K562 (cell line): ENCODE measurements around the gene ERAP2. TPM values are rescaled to one million over a fixed set of nuclear protein-coding genes. Genes with fewer than 3 reads are reported as not detected.

Source experiments
- ATAC-seq: fragments of 200-7000 bp; cut with Tn5 transposase; 3 replicates; pipeline ENCODE4 v1.9.1; 2020; ENCODE audit warnings: moderate library complexity
- BruUV-seq: library from RNA; stranded (reverse); fragments of 400-500 nt; replicated peaks from 2 replicates; lab custom pipeline; 2021; lab: Mats Ljungman, UMichigan
- CTCF ChIA-PET: fragments of 300-600 bp; formaldehyde crosslinking; extraction: SDS; loops from one replicate; lab custom pipeline; 2021; ENCODE audit warnings: low intra/inter-chr PET ratio; lab: Yijun Ruan, JAX
- POLR2A ChIA-PET: fragments of 300-600, 350-650 bp; sonication (Branson Sonifier 250); formaldehyde crosslinking; extraction: SDS; loops from one replicate; lab custom pipeline; 2021; ENCODE audit warnings: antibody characterized with exemption, inconsistent platforms; lab: Yijun Ruan, JAX
- DNase-seq, 4 experiments: peaks; one replicate each; pipeline versions ENCODE4 v3.0.0 to v3.0.0-alpha.2; 2011 to 2018; ENCODE audit warnings: low spot score in 3 of 4, mixed read lengths in 3 of 4; ENCODE audit errors: extremely low read depth in 1 of 4
- FAIRE-seq: peaks from 2 replicates; lab custom pipeline; 2011; peaks lifted over from hg19 to GRCh38; lab: Jason Lieb, UNC
- H2AFZ ChIP-seq: 2 replicates; pipeline ENCODE4 v1.6.0; 2011; ENCODE audit warnings: low read depth, low read length, control low read depth, inconsistent platforms
- H3K27ac ChIP-seq: fragments of 200-600 bp; 3 replicates; pipeline ENCODE4 v1.8.0; 2011; ENCODE audit warnings: low read depth, mild to moderate bottlenecking, control low read depth, inconsistent platforms, low read length, moderate library complexity, mixed read lengths; ENCODE audit errors: extremely low read depth
- H3K27me3 ChIP-seq, 2 experiments: fragments of 300-600 bp in 1 of 2; 2 replicates in 1 of 2; 3 replicates in 1 of 2; pipeline versions ENCODE4 v1.6.0 to v1.8.0; 2011; ENCODE audit warnings: inconsistent platforms in 2 of 2, low read length in 2 of 2, mild to moderate bottlenecking in 1 of 2, mixed read lengths in 1 of 2, moderate library complexity in 1 of 2; ENCODE audit not compliant: control insufficient read depth in 2 of 2, insufficient read depth in 2 of 2
- H3K36me3 ChIP-seq: fragments of 300-600 bp; 3 replicates; pipeline ENCODE4 v1.8.0; 2011; ENCODE audit warnings: mild to moderate bottlenecking, low read length, inconsistent platforms; ENCODE audit not compliant: control insufficient read depth, insufficient read depth
- H3K4me1 ChIP-seq, 2 experiments: fragments of 200-600 bp in 1 of 2; replicated peaks in 1 of 2; 2 replicates in 1 of 2; 3 replicates in 1 of 2; pipeline versions ENCODE4 v1.5.1 to v1.8.0; 2011; ENCODE audit warnings: inconsistent platforms in 2 of 2, low read length in 2 of 2, mild to moderate bottlenecking in 1 of 2, mixed read lengths in 1 of 2, moderate library complexity in 1 of 2; ENCODE audit not compliant: control insufficient read depth in 2 of 2, insufficient read depth in 2 of 2
- H3K4me2 ChIP-seq: 2 replicates; pipeline ENCODE4 v1.6.1; 2011; ENCODE audit warnings: low read length, control low read depth, inconsistent platforms, mixed read lengths; ENCODE audit not compliant: insufficient read depth
- H3K4me3 ChIP-seq: fragments of 200-600 bp; sonication (generic), shearing (Covaris generic); 2 replicates; pipeline ENCODE4 v1.5.1; 2016; ENCODE audit warnings: control low read depth, inconsistent platforms
- H3K79me2 ChIP-seq: fragments of 200-600 bp; 3 replicates; pipeline ENCODE4 v1.8.0; 2011; ENCODE audit warnings: low read length, inconsistent platforms; ENCODE audit not compliant: control insufficient read depth, insufficient read depth
- H3K9ac ChIP-seq, 2 experiments: 2 replicates each; pipeline versions ENCODE4 v1.6.0 to v1.6.1; 2011; ENCODE audit warnings: low read depth in 2 of 2, low read length in 2 of 2, control low read depth in 1 of 2, inconsistent platforms in 1 of 2, mild to moderate bottlenecking in 1 of 2, mixed read lengths in 1 of 2; ENCODE audit not compliant: insufficient read depth in 1 of 2
- H3K9me1 ChIP-seq: one replicate; pipeline ENCODE4 v1.6.0; 2011; ENCODE audit warnings: inconsistent platforms, mild to moderate bottlenecking, low read length, moderate library complexity; ENCODE audit not compliant: control insufficient read depth, insufficient read depth
- H3K9me3 ChIP-seq: replicated peaks from 2 replicates; pipeline ENCODE4 v1.5.1; 2011; ENCODE audit warnings: low read depth, low read length, inconsistent platforms; ENCODE audit not compliant: control insufficient read depth, insufficient read depth
- H4K20me1 ChIP-seq: replicated peaks from 2 replicates; pipeline ENCODE4 v1.6.1; 2011; ENCODE audit warnings: low read length, inconsistent platforms, mixed read lengths; ENCODE audit not compliant: control insufficient read depth, insufficient read depth
- HNRNPUL1 ChIP-seq: fragments of 200-400 bp; formaldehyde crosslinking; IDR thresholded peaks from 2 replicates; pipeline ENCODE4 v1.6.1; 2017; ENCODE audit warnings: low read length
- U2AF2 ChIP-seq: fragments of 200-400 bp; formaldehyde crosslinking; optimal IDR thresholded peaks from 2 replicates; pipeline ENCODE3; 2017; ENCODE audit warnings: low read depth, mild to moderate bottlenecking, low read length
- WGBS: fragments of 100-300 bp; shearing (Covaris generic); methylation state at CpG from one replicate; pipeline ENCODE4 v1.1.6; 2016; ENCODE audit warnings: low coverage, mixed read lengths; ENCODE audit not compliant: insufficient coverage; ENCODE audit errors: missing lambda C conversion rate; 5-methylcytosine and 5-hydroxymethylcytosine counted together
- in situ Hi-C: fragments of 300-500 bp; cut with MboI; formaldehyde crosslinking; loops from 4 replicates; pipeline ENCODE4 v1.15.0; 2018; ENCODE audit warnings: inconsistent platforms, mixed read lengths
- intact Hi-C: fragments of 100-400 bp; cut with micrococcal nuclease; formaldehyde crosslinking; loops from 2 replicates; pipeline ENCODE4 v1.14.2; 2022
- polyA plus RNA-seq, 8 experiments: library from polyadenylated mRNA; depleted of rRNA in 4 of 8; stranded (reverse) in 5 of 8; unstranded in 3 of 8; fragments of >200 nt; fragmentation: Nextera tagmentation in 2 of 8; fragmentation: Illumina TruSeq in 1 of 8; extraction: Ambion mirVana in 2 of 8; extraction: Trizol in 1 of 8; gene quantifications; 2 replicates each; pipeline versions ENCODE4 v1.2.1 to v1.2.3, GENCODE V29; 2011 to 2014; ENCODE audit warnings: inconsistent platforms in 1 of 8, missing spikeins in 1 of 8
- total RNA-seq, 7 experiments: library from RNA; depleted of rRNA in 6 of 7; stranded (reverse); fragments of >200 nt in 6 of 7; fragmentation: Illumina TruSeq in 2 of 7; extraction: Trizol in 2 of 7; gene quantifications; 2 replicates each; pipeline versions ENCODE4 v1.2.1 to v1.2.3, GENCODE V29; 2011 to 2021; ENCODE audit warnings: low replicate concordance in 1 of 7

The ERAP2 gene
- total and polyA plus RNA-seq, 9 of the 15 experiments (the other 6 are each of a cell fraction or from before 2014, with no cell fraction given) = 0.93 to 4.0 (median 2.1) TPM

GRCh38 chr5:96942911-96943310 lies 66.6 kb downstream of the ERAP2 start:
- Histone ChIP-seq H3K36me3 (peaks cover 9% of the 10 kb centered on the region; the same call in 1 of the 3 replicates), H3K4me1 (peaks cover 0 to 3% of the 10 kb centered on the region in 2 experiments; a peak in 1 of 5 replicates), H3K27me3 (no peaks in the 10 kb centered on the region), H3K9me3 (no peaks in the 10 kb centered on the region), H3K4me3 (no peak overlapping the region), H3K4me2 (no peak overlapping the region), H2AFZ (no peak overlapping the region)
- FAIRE-seq = no peak
- CTCF ChIA-PET = no interaction called here
- POLR2A ChIA-PET = interaction anchor here (0.6 to 1.2 kb wide), 2 partner anchors 10 to 221 kb away, joined by 3 read pairs; no protein-coding TSS in a partner anchor
- no TSS peak for BruUV-seq
- 100% methylated on average over 1 of the region's 1 CpG for WGBS
- intact Hi-C loops = no loop called here
- no peak for ATAC-seq
- DNase-seq = no peak
- TF ChIP-seq U2AF2 = no peak
- TF ChIP-seq, all 486 proteins: peak for 0
- Histone ChIP-seq H3K27ac (no peak overlapping the region), H3K9me1 (no peaks in the 10 kb centered on the region), H3K79me2 (peaks cover 67% of the 10 kb centered on the region), H3K9ac (no peak overlapping the region), H4K20me1 (no peaks in the 10 kb centered on the region)
- in situ Hi-C loops = no loop called here

DNA sequence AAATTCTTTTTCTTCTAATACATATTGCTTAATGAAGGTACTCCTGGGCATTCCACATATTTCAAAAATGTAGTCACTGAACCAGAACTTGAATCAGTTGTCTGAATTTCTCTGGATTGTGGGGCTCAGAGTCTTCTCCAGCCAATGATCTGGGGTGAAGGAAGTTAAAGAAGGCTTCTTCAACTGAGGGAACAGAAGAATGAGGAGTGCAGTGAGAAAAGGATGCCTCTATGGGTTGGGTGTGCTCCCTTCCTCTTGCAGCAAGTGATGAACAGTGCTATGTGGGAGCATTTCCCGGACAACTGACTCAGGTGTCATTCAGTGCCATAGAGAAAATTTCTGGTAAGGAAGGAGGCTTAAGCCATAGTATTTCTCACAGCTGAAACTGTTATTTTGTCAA lies 67.5 kb downstream of the ERAP2 start:
- no peaks in the 10 kb centered on the region for H4K20me1 ChIP-seq
- H3K27me3 ChIP-seq = no peaks in the 10 kb centered on the region
- no peak overlapping the region for H3K27ac ChIP-seq
- POLR2A ChIA-PET = interaction anchor here (1.2 kb wide), 1 partner anchor 9 kb away, joined by 3 read pairs; no protein-coding TSS in a partner anchor
- intact Hi-C loops (no loop called here), in situ Hi-C loops (no loop called here)
- H3K4me3 ChIP-seq = no peak overlapping the region
- no peak for DNase-seq
- no peak overlapping the region for H2AFZ ChIP-seq
- H3K79me2 ChIP-seq = peaks cover 64% of the 10 kb centered on the region
- H3K9me1 ChIP-seq = no peaks in the 10 kb centered on the region
- peak; percentile 46; the same call in 2 of the 3 replicates for ATAC-seq
- no peaks in the 10 kb centered on the region for H3K9me3 ChIP-seq
- H3K4me1 ChIP-seq = peaks cover 0 to 3% of the 10 kb centered on the region in 2 experiments; a peak in 1 of 5 replicates
- FAIRE-seq = no peak
- H3K4me2 ChIP-seq = no peak overlapping the region
- WGBS = 40% methylated on average over 1 of the region's 1 CpG
- peaks cover 6% of the 10 kb centered on the region; the same call in 1 of the 3 replicates for H3K36me3 ChIP-seq
- no TSS peak for BruUV-seq
- TF ChIP-seq HNRNPUL1 = no peak
- CTCF ChIA-PET = no interaction called here
- H3K9ac ChIP-seq = no peak overlapping the region
